ENCODE results near the gene RIN3.

DNA sequence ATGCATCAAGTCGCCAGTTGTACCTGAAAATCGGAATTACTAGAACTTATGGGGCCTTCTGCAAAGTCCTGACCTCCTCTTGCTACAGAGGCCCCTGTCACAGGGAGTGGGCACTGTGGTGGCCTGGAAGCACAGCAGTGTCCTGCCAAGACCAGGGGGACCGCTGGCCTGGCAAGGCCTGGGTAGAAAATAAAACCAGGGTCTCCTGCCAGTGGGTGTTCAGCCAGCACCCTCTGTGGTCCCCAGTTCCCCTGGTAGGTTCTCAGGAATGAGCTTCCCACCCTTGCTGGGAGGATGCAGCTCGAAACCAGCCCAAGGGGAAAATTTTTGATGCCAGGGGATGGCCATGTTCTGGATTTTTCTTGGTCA lies 43.9 kb downstream of the RIN3 start:
- TF ChIP-seq EZH2phosphoT487 (IDR thresholded peaks at IDR 0.05; ENCODE audit: insufficient read depth, low read depth) = no peak
- TF ChIP-seq EZH2 (IDR thresholded peaks at IDR 0.05; ENCODE audit: insufficient read depth, poor library complexity, severe bottlenecking) = no peak
